CD4-positive, alpha-beta T cell treated with Interleukin-15 for 1 hour (primary cell): ENCODE results near the gene CCDC63.
A peak's percentile ranks its signal among the peaks of the same experiment; 100 is the strongest.

Source experiments
- DNase-seq: peaks from one replicate; pipeline ENCODE4 v3.0.0-alpha.2; 2020

The CCDC63 gene

GRCh38 chr12:110888256-110888991 lies 41.6 kb downstream of the CCDC63 start:
- no peak for DNase-seq

GRCh38 chr12:110889361-110889760 lies 42.6 kb downstream of the CCDC63 start:
- no peak for DNase-seq

- no peak for DNase-seq
Observed at GRCh38 chr12:110893956-110894355, 47.2 kb downstream of the CCDC63 start.

GRCh38 chr12:110896559-110896958 lies 49.8 kb downstream of the CCDC63 start:
- DNase-seq, result no peak

GRCh38 chr12:110901401-110901800 lies 54.6 kb downstream of the CCDC63 start:
- DNase-seq, result no peak

GRCh38 chr12:110903511-110903910 lies 56.7 kb downstream of the CCDC63 start:
- DNase-seq, result no peak

GRCh38 chr12:110906083-110906482 lies 59.3 kb downstream of the CCDC63 start:
- DNase-seq, result no peak

GRCh38 chr12:110906516-110906915 lies 59.7 kb downstream of the CCDC63 start:
- no peak for DNase-seq

GRCh38 chr12:110906985-110907384 lies 60.2 kb downstream of the CCDC63 start:
- no peak for DNase-seq

GRCh38 chr12:110907583-110907982 lies 60.8 kb downstream of the CCDC63 start:
- no peak for DNase-seq

- no peak for DNase-seq
Observed at GRCh38 chr12:110908377-110909152, 61.8 kb downstream of the CCDC63 start.

GRCh38 chr12:110912263-110912662 lies 65.5 kb downstream of the CCDC63 start:
- no peak for DNase-seq

GRCh38 chr12:110913119-110914056 lies 66.6 kb downstream of the CCDC63 start:
- DNase-seq, result peak; percentile 24

GRCh38 chr12:110916295-110916875 lies 69.6 kb downstream of the CCDC63 start:
- DNase-seq, result no peak

- DNase-seq, result no peak
Observed at GRCh38 chr12:110917467-110917866, 70.7 kb downstream of the CCDC63 start.

- no peak for DNase-seq
Observed at GRCh38 chr12:110917961-110918360, 71.2 kb downstream of the CCDC63 start.

- DNase-seq, result no peak
Observed at GRCh38 chr12:110919720-110920119, 72.9 kb downstream of the CCDC63 start.

GRCh38 chr12:110920324-110920910 lies 73.6 kb downstream of the CCDC63 start, which contains the start of gene MYL2:
TSS of gene MYL2 (minus strand) at chr12:110920579. CDS start at chr12:110920529, 50 bp downstream.
- no peak for DNase-seq

GRCh38 chr12:110921262-110921661 lies 74.5 kb downstream of the CCDC63 start:
- DNase-seq, result no peak

GRCh38 chr12:110922652-110923051 lies 75.9 kb downstream of the CCDC63 start:
- no peak for DNase-seq

GRCh38 chr12:110923192-110923591 lies 76.4 kb downstream of the CCDC63 start:
- DNase-seq, result no peak

GRCh38 chr12:110923692-110924334 lies 77.0 kb downstream of the CCDC63 start:
- DNase-seq, result no peak
